Keratinocyte (primary cell): ENCODE measurements around the gene TMEM131. TPM values are rescaled to one million over a fixed set of nuclear protein-coding genes. Genes with fewer than 3 reads are reported as not detected.

ENCODE experiments used
- DNase-seq: peaks from one replicate; pipeline ENCODE4 v3.0.0-alpha.2; 2011; ENCODE audit warnings: low read depth, missing footprints, low spot score
- FAIRE-seq: peaks from 2 replicates; lab custom pipeline; 2011; peaks lifted over from hg19 to GRCh38; lab: Jason Lieb, UNC
- H2AFZ ChIP-seq: 2 replicates; pipeline ENCODE4 v1.6.0; 2012; ENCODE audit warnings: low read length, control low read depth, inconsistent platforms; ENCODE audit not compliant: control insufficient read depth
- H3K27ac ChIP-seq: 2 replicates; pipeline ENCODE4 v1.5.1; 2011; ENCODE audit warnings: low read length; ENCODE audit not compliant: control insufficient read depth, insufficient read depth
- H3K27me3 ChIP-seq: 3 replicates; pipeline ENCODE4 v1.6.0; 2011; ENCODE audit warnings: low read length; ENCODE audit not compliant: control insufficient read depth, insufficient read depth; ENCODE audit errors: extremely low read depth
- H3K36me3 ChIP-seq, 2 experiments: 2 replicates in 1 of 2; 3 replicates in 1 of 2; pipeline ENCODE4 v1.5.1; 2011; ENCODE audit warnings: low read length in 2 of 2, mild to moderate bottlenecking in 1 of 2; ENCODE audit not compliant: control insufficient read depth in 2 of 2, insufficient read depth in 2 of 2; ENCODE audit errors: extremely low read depth in 1 of 2
- H3K4me1 ChIP-seq: 3 replicates; pipeline ENCODE4 v1.5.1; 2011; ENCODE audit warnings: low read length; ENCODE audit not compliant: control insufficient read depth, insufficient read depth; ENCODE audit errors: extremely low read depth
- H3K4me2 ChIP-seq: 3 replicates; pipeline ENCODE4 v1.6.0; 2011; ENCODE audit warnings: low read depth, low read length; ENCODE audit not compliant: control insufficient read depth, insufficient read depth; ENCODE audit errors: extremely low read depth
- H3K4me3 ChIP-seq, 3 experiments: fragments of 200-600 bp in 1 of 3; sonication (generic) in 1 of 3; 2 replicates in 2 of 3; 3 replicates in 1 of 3; pipeline ENCODE4 v1.5.1; 2011 to 2016; ENCODE audit warnings: low read length in 3 of 3, mild to moderate bottlenecking in 3 of 3, control low read depth in 2 of 3, inconsistent platforms in 1 of 3, low read depth in 1 of 3, mixed read lengths in 1 of 3, mixed run types in 1 of 3, moderate library complexity in 1 of 3; ENCODE audit not compliant: control insufficient read depth in 2 of 3, insufficient read depth in 2 of 3; ENCODE audit errors: extremely low read depth in 1 of 3
- H3K79me2 ChIP-seq: 2 replicates; pipeline ENCODE4 v1.6.0; 2012; ENCODE audit warnings: low read length; ENCODE audit not compliant: control insufficient read depth, insufficient read depth
- H3K9ac ChIP-seq: 3 replicates; pipeline ENCODE4 v1.6.0; 2011; ENCODE audit warnings: low read length; ENCODE audit not compliant: control insufficient read depth, insufficient read depth; ENCODE audit errors: extremely low read depth
- H3K9me1 ChIP-seq: 3 replicates; pipeline ENCODE4 v1.6.0; 2011; ENCODE audit warnings: low read length; ENCODE audit not compliant: control insufficient read depth, insufficient read depth; ENCODE audit errors: extremely low read depth
- H3K9me3 ChIP-seq: 2 replicates; pipeline ENCODE4 v1.5.1; 2012; ENCODE audit warnings: low read depth, low read length; ENCODE audit not compliant: control insufficient read depth
- H4K20me1 ChIP-seq: 3 replicates; pipeline ENCODE4 v1.6.0; 2011; ENCODE audit warnings: low read length; ENCODE audit not compliant: control insufficient read depth, insufficient read depth; ENCODE audit errors: extremely low read depth
- EZH2 ChIP-seq: IDR thresholded peaks from one replicate; pipeline ENCODE4 v1.6.1; 2012; ENCODE audit warnings: inconsistent platforms, mild to moderate bottlenecking, low read length, moderate library complexity
- dilution Hi-C: fragments of 300-500 bp; cut with MboI; formaldehyde crosslinking; loops from one replicate; pipeline ENCODE4 v1.7.0; 2020; ENCODE audit warnings: low sequenced_read_pairs; ENCODE audit not compliant: extremely low pct_ligation_motif_present
- polyA plus RNA-seq, 5 experiments: library from polyadenylated mRNA; depleted of rRNA in 3 of 5; stranded (reverse) in 3 of 5; stranded (forward) in 1 of 5; unstranded in 1 of 5; fragments of >200 nt; gene quantifications; 1 replicate in 1 of 5; 2 replicates in 3 of 5; 3 replicates in 1 of 5; pipeline versions ENCODE4 v1.2.1 to v1.2.3, GENCODE V29; 2011 to 2012; ENCODE audit warnings: missing spikeins in 2 of 5, low read depth in 1 of 5, low replicate concordance in 1 of 5
- TF ChIP-seq, protein P1 (sequence below), 3 experiments: IDR thresholded peaks in 1 of 3; conservative IDR thresholded peaks in 1 of 3; optimal IDR thresholded peaks in 1 of 3; 2 replicates in 2 of 3; 3 replicates in 1 of 3; pipeline versions ENCODE3 to v1.5.1; 2011; ENCODE audit warnings: low read length in 3 of 3, mild to moderate bottlenecking in 3 of 3, moderate library complexity in 2 of 3, control low read depth in 1 of 3, inconsistent platforms in 1 of 3; ENCODE audit not compliant: insufficient read depth in 2 of 3; ENCODE audit errors: extremely low read depth in 1 of 3

The TMEM131 gene
- polyA plus RNA-seq, 1 donor (not counting 4 experiments of a cell fraction or from before 2014, with no cell fraction given): 25.5 TPM

DNA sequence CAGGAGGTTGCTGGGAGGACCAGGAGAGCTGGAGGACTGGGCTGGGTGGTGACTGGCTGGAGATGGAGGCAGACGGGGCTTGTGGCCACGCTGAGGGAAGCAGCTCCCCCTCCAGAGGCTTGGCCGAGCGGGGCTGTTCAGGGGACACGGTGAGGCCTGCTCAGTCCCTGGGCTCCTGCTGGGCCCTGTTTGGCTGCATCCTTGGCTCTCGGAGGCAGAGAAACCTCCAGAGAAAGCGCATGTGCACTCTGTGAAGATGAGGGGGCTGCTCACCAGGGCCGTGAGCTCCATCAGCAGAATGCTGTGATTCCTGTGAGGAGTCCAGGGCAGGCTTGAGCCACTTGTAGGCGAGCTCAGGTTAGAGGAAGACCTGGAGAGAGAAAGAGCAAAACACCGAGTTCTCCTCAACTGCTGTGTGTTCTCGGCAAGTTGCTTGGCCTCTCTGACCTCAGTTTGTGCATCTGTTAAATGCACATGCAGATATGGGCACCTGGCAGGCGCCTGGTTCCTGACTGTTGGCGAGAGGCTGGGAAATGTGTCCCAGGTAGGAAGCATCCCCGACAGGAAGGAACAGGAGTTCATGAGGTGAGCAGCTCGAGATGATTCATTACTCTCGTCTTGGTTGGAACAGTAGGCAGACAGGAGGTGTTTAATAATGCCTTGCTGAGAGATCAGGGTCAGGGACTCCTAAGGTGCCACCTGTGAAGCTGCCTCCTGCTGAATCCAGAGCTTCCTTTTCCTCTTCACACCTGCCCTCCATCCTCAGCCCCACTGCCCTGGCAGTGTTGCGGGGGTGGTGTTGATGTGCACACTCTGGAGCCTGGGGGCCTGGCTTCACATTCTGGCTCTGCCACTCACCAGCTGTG lies 281.4 kb downstream of the TMEM131 start:
- Histone ChIP-seq H3K79me2 (no peaks in the 10 kb centered on the region), H4K20me1 (no peaks in the 10 kb centered on the region), H3K4me2 (no peak overlapping the region), H2AFZ (no peak overlapping the region), H3K4me1 (peaks cover 5% of the 10 kb centered on the region), H3K27ac (no peak overlapping the region), H3K27me3 (peaks cover 7% of the 10 kb centered on the region), H3K9ac (no peak overlapping the region), H3K4me3 (no peak overlapping the region), H3K9me1 (no peaks in the 10 kb centered on the region), H3K36me3 (no peaks in the 10 kb centered on the region), H3K9me3 (no peaks in the 10 kb centered on the region)
- FAIRE-seq (peak; percentile 88), DNase-seq (no peak)
- TF ChIP-seq, protein P1, sequence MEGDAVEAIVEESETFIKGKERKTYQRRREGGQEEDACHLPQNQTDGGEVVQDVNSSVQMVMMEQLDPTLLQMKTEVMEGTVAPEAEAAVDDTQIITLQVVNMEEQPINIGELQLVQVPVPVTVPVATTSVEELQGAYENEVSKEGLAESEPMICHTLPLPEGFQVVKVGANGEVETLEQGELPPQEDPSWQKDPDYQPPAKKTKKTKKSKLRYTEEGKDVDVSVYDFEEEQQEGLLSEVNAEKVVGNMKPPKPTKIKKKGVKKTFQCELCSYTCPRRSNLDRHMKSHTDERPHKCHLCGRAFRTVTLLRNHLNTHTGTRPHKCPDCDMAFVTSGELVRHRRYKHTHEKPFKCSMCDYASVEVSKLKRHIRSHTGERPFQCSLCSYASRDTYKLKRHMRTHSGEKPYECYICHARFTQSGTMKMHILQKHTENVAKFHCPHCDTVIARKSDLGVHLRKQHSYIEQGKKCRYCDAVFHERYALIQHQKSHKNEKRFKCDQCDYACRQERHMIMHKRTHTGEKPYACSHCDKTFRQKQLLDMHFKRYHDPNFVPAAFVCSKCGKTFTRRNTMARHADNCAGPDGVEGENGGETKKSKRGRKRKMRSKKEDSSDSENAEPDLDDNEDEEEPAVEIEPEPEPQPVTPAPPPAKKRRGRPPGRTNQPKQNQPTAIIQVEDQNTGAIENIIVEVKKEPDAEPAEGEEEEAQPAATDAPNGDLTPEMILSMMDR (optimal IDR thresholded peaks at IDR 0.05 in 1 of 3, IDR thresholded peaks at IDR 0.05 in 1 of 3, conservative IDR thresholded peaks at IDR 0.05 in 1 of 3; ENCODE audit: extremely low read depth in 1 of 3, insufficient read depth in 2 of 3, low read length in 3 of 3): no peak
- TF ChIP-seq EZH2: no peak
- dilution Hi-C loops: no loop called here

DNA sequence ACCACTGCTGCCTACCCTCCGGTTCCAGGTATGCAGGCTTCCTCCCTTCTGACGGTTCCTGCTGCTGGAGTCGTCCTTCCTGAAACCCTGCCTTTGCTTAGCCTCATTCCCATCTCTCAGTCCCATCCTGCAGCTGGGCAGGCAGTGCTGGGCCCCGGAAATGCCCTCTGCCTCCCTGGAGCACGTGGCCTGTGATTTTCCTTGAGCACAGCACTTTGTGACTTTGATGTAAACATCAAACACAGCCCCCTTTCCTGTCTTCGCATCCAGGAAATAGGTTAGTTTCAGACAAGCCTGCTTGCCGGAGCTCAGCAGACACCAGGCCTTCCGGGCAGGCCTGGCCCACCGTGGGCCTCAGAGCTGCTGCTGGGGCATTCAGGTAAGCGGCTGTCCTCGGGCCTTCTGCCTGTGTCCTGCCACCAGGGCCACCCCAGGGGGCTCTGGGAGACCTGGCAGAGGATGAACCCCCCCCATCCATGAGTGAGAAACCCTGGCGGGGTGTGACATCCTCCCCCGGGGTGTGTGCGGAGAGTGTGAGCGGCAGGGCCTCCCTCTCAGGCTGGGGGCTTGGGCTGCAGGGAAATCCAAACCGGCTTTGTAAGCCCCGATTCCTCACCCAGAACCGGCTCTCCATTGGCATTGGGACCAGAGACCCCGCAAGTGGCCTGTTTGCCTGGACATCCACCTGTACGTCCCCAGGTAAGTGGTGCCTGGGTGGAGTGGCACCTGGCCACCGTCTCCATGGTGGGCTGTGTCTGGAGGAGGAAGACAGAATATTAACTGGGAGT lies 282.3 kb downstream of the TMEM131 start, which contains the start of gene ZAP70:
Gene ZAP70 (plus strand): TSS at position 281 of the 788 bp plus-strand sequence. CDS start 10,461 bp downstream, outside the sequence.
- no peaks in the 10 kb centered on the region for H3K36me3 ChIP-seq
- TF ChIP-seq, protein P1 (optimal IDR thresholded peaks at IDR 0.05 in 1 of 3, IDR thresholded peaks at IDR 0.05 in 1 of 3, conservative IDR thresholded peaks at IDR 0.05 in 1 of 3; ENCODE audit: extremely low read depth in 1 of 3, insufficient read depth in 2 of 3, low read length in 3 of 3): no peak
- TF ChIP-seq EZH2: no peak
- no peaks in the 10 kb centered on the region for H3K9me1 ChIP-seq
- peaks cover 5% of the 10 kb centered on the region for H3K4me1 ChIP-seq
- no peaks in the 10 kb centered on the region for H4K20me1 ChIP-seq
- no peak within 1 kb of the TSS for H2AFZ ChIP-seq
- no peak for FAIRE-seq
- H3K9me3 ChIP-seq: no peaks in the 10 kb centered on the region
- H3K27ac ChIP-seq: no peak within 1 kb of the TSS
- dilution Hi-C loops: no loop called here
- no peak within 1 kb of the TSS for H3K4me2 ChIP-seq
- H3K27me3 ChIP-seq: peaks cover 7% of the 10 kb centered on the region
- no peak for DNase-seq
- H3K4me3 ChIP-seq: no peak within 1 kb of the TSS
- no peaks in the 10 kb centered on the region for H3K79me2 ChIP-seq
- H3K9ac ChIP-seq: no peak within 1 kb of the TSS
